ENCODE measurements around the gene PCDHA12. TPM values are rescaled to one million over a fixed set of nuclear protein-coding genes. Genes with fewer than 3 reads are reported as not detected.
"Not testable (repeated sequence)": the region's sequence is repeated elsewhere in the genome, so short reads cannot be mapped to it uniquely, and the experiment has no call there.

The PCDHA12 gene
- 3.4 and 5.9 TPM in 2 replicates for total RNA-seq (ENCODE audit: low replicate concordance)

DNA sequence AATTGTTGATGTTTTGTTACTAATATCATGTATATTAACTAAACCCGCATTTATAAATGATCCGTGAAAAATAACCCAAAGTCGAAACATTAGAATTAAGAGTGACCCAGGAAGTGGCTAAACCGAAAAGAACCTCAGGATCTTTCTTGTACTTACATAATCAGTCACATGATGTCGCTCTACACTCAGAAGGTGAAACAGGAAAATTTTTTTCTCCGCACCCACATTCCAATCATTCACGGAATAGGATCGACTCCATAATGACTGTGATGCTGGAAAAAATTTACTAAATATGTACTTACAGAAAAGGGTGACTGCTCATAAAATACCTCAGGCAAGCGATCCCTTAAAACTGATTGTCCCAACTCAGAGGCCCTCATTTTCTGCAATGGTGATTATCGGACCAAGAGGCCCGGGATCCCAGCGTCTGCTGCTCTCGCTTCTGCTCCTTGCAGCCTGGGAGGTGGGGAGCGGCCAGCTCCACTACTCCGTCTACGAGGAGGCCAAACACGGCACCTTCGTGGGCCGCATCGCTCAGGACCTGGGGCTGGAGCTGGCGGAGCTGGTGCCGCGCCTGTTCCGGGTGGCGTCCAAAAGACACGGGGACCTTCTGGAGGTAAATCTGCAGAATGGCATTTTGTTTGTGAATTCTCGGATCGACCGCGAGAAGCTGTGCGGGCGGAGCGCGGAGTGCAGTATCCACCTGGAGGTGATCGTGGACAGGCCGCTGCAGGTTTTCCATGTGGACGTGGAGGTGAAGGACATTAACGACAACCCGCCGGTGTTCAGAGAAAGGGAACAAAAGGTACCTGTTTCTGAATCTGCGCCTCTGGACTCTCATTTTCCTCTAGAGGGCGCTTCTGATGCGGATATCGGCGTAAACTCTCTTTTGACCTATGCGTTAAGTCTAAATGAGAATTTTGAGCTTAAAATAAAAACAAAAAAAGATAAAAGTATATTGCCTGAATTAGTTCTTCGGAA is at the start of gene PCDHA12:
Gene PCDHA12, plus strand, starts transcription at position 224 of the 981 bp plus-strand sequence. Its CDS starts 165 bp downstream, at position 389.
- peak within 1 kb of the TSS; percentile 58 for H3K4me3 ChIP-seq

GRCh38 chr5:140827704-140828361 is 47.3 kb upstream of the PCDHA12 start, which contains the start of gene PCDHA6:
TSS of gene PCDHA6 (plus strand) at chr5:140827960. CDS start at chr5:140828092, 132 bp downstream.
- Mint-ChIP-seq H3K36me3 (peaks cover 28% of the 10 kb centered on the region), H3K4me3 (peak within 1 kb of the TSS; percentile 81), H3K4me1 (no peaks in the 10 kb centered on the region), H3K9me3 (peaks cover 46% of the 10 kb centered on the region), H3K27me3 (ENCODE audit: insufficient read depth, low read depth) (no peaks in the 10 kb centered on the region), H3K27ac (no peak within 1 kb of the TSS)
- H3K27ac ChIP-seq, result no peak within 1 kb of the TSS
- no peak for TF ChIP-seq CTCF (IDR thresholded peaks at IDR 0.05)
- no peak for TF ChIP-seq EZH2 (IDR thresholded peaks at IDR 0.05)
- no peak for TF ChIP-seq EZH2phosphoT487 (IDR thresholded peaks at IDR 0.05)
- H3K9ac ChIP-seq, result no peak within 1 kb of the TSS
- H3K4me3 ChIP-seq, result no peak within 1 kb of the TSS
- DNase-seq (ENCODE audit: low spot score), result no peak
- no peaks in the 10 kb centered on the region for H4K20me1 ChIP-seq (ENCODE audit: low read depth)
- H3K9me3 ChIP-seq (ENCODE audit: low read depth), result no peaks in the 10 kb centered on the region
- no peaks in the 10 kb centered on the region for H3K79me2 ChIP-seq (ENCODE audit: low read depth)
- no peak within 1 kb of the TSS for H2AFZ ChIP-seq (replicated peaks)
- H3K27me3 ChIP-seq, result no peaks in the 10 kb centered on the region
- no peak within 1 kb of the TSS for H3K4me2 ChIP-seq
- peaks cover 6% of the 10 kb centered on the region for H3K36me3 ChIP-seq
- H3F3A ChIP-seq (ENCODE audit: low read depth), result no peaks in the 10 kb centered on the region
- no peaks in the 10 kb centered on the region for H3K4me1 ChIP-seq

More for the DNA sequence above, at the start of gene PCDHA12:
- H3K4me3 Mint-ChIP-seq, result peak within 1 kb of the TSS; percentile 94
- H3F3A ChIP-seq (ENCODE audit: low read depth), result peaks cover 7% of the 10 kb centered on the region
- peaks cover 11% of the 10 kb centered on the region for H3K79me2 ChIP-seq (ENCODE audit: low read depth)
- no peaks in the 10 kb centered on the region for H3K27me3 ChIP-seq
- DNase-seq (ENCODE audit: low spot score), result peak; percentile 68
- H4K20me1 ChIP-seq (ENCODE audit: low read depth), result no peaks in the 10 kb centered on the region
- H3K9me3 Mint-ChIP-seq, result peaks cover 38% of the 10 kb centered on the region
- H3K27ac ChIP-seq, result no peak within 1 kb of the TSS
- peak within 1 kb of the TSS; percentile 56 for H3K4me2 ChIP-seq
- no peak within 1 kb of the TSS for H3K9ac ChIP-seq
- H3K9me3 ChIP-seq (ENCODE audit: low read depth), result no peaks in the 10 kb centered on the region
- peaks cover 49% of the 10 kb centered on the region for H3K36me3 Mint-ChIP-seq
- TF ChIP-seq CTCF (IDR thresholded peaks at IDR 0.05) (peak; percentile 63), EZH2 (IDR thresholded peaks at IDR 0.05) (no peak), EZH2phosphoT487 (IDR thresholded peaks at IDR 0.05) (no peak)
- peak within 1 kb of the TSS; percentile 69 for H2AFZ ChIP-seq (replicated peaks)
- peak within 1 kb of the TSS; percentile 90 for H3K27ac Mint-ChIP-seq
- no peaks in the 10 kb centered on the region for H3K36me3 ChIP-seq
- no peaks in the 10 kb centered on the region for H3K4me1 ChIP-seq
- peaks cover 4% of the 10 kb centered on the region for H3K4me1 Mint-ChIP-seq
- H3K27me3 Mint-ChIP-seq (ENCODE audit: insufficient read depth, low read depth), result peaks cover 3% of the 10 kb centered on the region

DNA sequence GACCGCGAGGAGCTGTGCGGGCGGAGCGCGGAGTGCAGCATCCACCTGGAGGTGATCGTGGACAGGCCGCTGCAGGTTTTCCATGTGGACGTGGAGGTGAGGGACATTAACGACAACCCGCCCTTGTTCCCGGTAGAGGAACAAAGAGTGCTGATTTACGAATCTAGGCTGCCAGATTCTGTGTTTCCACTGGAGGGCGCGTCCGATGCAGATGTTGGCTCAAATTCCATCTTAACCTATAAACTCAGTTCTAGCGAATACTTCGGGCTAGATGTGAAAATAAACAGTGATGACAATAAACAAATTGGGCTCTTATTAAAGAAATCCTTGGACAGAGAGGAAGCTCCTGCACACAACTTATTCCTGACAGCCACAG is 46.8 kb upstream of the PCDHA12 start:
- DNase-seq (ENCODE audit: low spot score), result no peak
- Histone ChIP-seq H3K9me3 (ENCODE audit: low read depth) (no peaks in the 10 kb centered on the region), H3K27ac (no peak overlapping the region), H3K4me2 (no peak overlapping the region), H3K4me3 (no peak overlapping the region), H2AFZ (replicated peaks) (no peak overlapping the region), H3F3A (ENCODE audit: low read depth) (no peaks in the 10 kb centered on the region), H3K4me1 (no peaks in the 10 kb centered on the region), H3K9ac (no peak overlapping the region), H4K20me1 (ENCODE audit: low read depth) (no peaks in the 10 kb centered on the region), H3K36me3 (peaks cover 6% of the 10 kb centered on the region), H3K79me2 (ENCODE audit: low read depth) (no peaks in the 10 kb centered on the region), H3K27me3 (no peaks in the 10 kb centered on the region)
- Mint-ChIP-seq H3K4me1 (no peaks in the 10 kb centered on the region), H3K4me3 (peak overlapping the region; percentile 81), H3K27me3 (ENCODE audit: insufficient read depth, low read depth) (no peaks in the 10 kb centered on the region), H3K27ac (no peak overlapping the region), H3K9me3 (peaks cover 48% of the 10 kb centered on the region), H3K36me3 (peaks cover 32% of the 10 kb centered on the region)
- TF ChIP-seq EZH2phosphoT487 (IDR thresholded peaks at IDR 0.05) (no peak), EZH2 (IDR thresholded peaks at IDR 0.05) (no peak), CTCF (IDR thresholded peaks at IDR 0.05) (no peak)

DNA sequence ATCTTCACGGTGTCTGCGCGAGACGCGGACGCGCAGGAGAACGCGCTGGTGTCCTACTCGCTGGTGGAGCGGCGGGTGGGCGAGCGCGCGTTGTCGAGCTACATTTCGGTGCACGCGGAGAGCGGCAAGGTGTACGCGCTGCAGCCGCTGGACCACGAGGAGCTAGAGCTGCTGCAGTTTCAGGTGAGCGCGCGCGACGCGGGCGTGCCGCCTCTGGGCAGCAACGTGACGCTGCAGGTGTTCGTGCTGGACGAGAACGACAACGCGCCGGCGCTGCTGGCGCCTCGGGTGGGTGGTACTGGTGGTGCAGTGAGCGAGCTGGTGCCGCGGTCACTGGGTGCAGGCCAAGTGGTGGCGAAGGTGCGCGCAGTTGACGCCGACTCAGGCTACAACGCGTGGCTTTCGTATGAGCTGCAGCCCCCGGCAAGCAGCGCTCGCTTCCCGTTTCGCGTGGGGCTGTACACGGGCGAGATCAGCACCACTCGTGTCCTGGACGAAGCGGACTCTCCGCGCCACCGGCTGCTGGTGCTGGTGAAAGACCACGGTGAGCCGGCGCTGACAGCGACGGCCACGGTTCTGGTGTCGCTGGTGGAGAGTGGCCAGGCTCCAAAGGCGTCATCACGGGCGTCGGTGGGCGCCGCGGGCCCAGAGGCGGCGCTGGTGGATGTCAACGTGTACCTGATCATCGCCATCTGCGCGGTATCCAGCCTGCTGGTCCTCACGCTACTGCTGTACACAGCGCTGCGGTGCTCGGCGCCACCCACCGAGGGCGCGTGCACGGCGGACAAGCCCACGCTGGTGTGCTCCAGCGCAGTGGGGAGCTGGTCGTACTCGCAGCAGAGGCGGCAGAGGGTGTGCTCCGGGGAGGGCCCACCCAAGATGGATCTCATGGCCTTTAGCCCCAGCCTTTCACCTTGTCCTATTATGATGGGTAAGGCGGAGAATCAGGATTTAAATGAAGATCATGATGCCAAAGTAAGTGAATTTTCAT is 45.3 kb upstream of the PCDHA12 start:
- not testable (repeated sequence) for H3K27ac ChIP-seq; H3K9ac ChIP-seq; H3K27ac Mint-ChIP-seq; H3K4me1 Mint-ChIP-seq; H3F3A ChIP-seq (ENCODE audit: low read depth); H3K4me3 Mint-ChIP-seq; H2AFZ ChIP-seq (replicated peaks); H3K9me3 ChIP-seq (ENCODE audit: low read depth); H4K20me1 ChIP-seq (ENCODE audit: low read depth); H3K4me3 ChIP-seq; H3K27me3 ChIP-seq; H3K4me1 ChIP-seq; H3K4me2 ChIP-seq; H3K79me2 ChIP-seq (ENCODE audit: low read depth); H3K27me3 Mint-ChIP-seq (ENCODE audit: insufficient read depth, low read depth); DNase-seq (ENCODE audit: low spot score)
- peaks cover 54% of the 10 kb centered on the region for H3K9me3 Mint-ChIP-seq
- peaks cover 11% of the 10 kb centered on the region for H3K36me3 ChIP-seq
- H3K36me3 Mint-ChIP-seq, result peaks cover 35% of the 10 kb centered on the region

Data from neural progenitor cell (in vitro differentiated cells).